WI38 (cell line): ENCODE results near the gene TTC27.

ENCODE experiments used
- H3K4me3 ChIP-seq: 2 replicates; pipeline ENCODE4 v1.5.1; 2011; ENCODE audit warnings: low read depth, mild to moderate bottlenecking, control low read depth, low read length
- CTCF ChIP-seq: IDR thresholded peaks from 2 replicates; pipeline ENCODE4 v1.5.1; 2012; ENCODE audit warnings: low read depth, mild to moderate bottlenecking, control low read depth, low read length

Gene TTC27

DNA sequence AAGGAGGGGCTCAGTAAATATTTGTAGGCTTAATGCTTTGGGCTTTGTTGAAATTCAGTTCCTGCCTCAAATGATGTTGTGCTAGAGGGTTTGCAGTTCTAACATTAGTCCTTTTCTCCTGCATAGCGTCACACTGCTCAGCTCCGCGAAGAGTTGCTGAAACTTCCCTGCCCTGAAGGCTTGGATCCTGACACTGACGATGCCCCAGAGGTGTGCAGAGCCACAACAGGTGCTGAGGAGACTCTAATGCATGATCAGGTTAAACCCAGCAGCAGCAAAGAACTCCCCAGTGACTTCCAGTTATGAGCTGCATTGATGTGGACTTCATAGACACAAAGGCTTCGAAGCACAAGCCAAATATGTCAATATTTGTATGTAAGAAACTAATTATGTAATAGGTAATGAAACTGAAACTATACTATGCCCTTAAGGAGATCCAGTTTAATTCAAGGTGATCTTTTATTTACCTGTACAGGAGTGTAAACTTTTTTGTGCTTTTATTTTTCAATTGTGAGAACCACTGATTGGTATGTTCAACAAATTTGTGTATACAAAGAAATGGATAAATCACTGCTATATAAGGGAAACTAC lies 10.2 kb upstream of the TTC27 start:
- TF ChIP-seq CTCF, result no peak
- H3K4me3 ChIP-seq, result no peak overlapping the region

GRCh38 chr2:32622570-32623310 lies 5.1 kb upstream of the TTC27 start:
- no peak overlapping the region for H3K4me3 ChIP-seq
- no peak for TF ChIP-seq CTCF

DNA sequence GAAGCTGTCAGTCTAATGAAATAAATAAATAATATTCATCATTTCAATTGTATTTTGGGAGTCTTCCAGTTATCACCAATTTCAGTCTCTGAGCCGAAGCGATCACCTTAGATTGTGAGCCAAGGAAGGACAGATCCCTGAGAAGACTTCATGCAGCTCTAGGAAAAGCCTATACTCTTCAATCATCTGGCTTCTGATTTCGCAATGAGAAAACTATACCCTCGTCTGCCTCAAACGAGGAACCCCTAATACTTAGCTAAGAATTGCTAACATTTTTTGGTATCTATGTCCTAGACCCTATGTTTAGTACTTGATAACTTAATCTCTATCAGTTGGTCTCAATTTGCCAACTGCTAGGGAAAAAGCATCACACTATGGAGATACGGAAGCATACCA lies 4.5 kb upstream of the TTC27 start:
- H3K4me3 ChIP-seq, result no peak overlapping the region
- no peak for TF ChIP-seq CTCF

GRCh38 chr2:32624812-32625211 lies 3.0 kb upstream of the TTC27 start:
- no peak for TF ChIP-seq CTCF
- no peak overlapping the region for H3K4me3 ChIP-seq

GRCh38 chr2:32626639-32627221 lies 1.1 kb upstream of the TTC27 start:
- TF ChIP-seq CTCF, result no peak
- H3K4me3 ChIP-seq, result no peak overlapping the region

GRCh38 chr2:32627441-32627813 lies 423 bp upstream of the TTC27 start:
- peak overlapping the region; percentile 80 for H3K4me3 ChIP-seq
- no peak for TF ChIP-seq CTCF

DNA sequence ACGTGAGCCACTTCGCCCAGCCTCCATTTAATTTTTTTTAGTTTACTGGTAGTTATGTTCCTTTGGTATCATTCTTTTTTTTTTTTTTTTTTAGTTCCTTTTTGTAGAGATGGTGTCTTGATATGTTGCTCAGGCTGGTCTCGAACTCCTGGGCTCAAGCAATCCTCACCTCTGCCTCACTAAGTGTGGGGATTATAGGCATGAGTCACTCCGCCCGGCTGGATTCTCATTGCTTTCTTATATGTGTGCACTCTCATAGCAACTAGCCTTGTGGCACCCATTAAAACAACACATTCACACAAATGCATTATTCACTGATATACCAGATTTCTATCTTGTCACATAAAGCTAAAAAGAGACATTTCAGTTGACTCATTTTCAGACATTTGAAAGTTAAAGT lies 4.2 kb downstream of the TTC27 start:
- no peak for TF ChIP-seq CTCF
- H3K4me3 ChIP-seq, result no peak overlapping the region
